ENCODE results near the gene ARHGAP25.
A peak's percentile ranks its signal among the peaks of the same experiment; 100 is the strongest.

ARHGAP25 gene

DNA sequence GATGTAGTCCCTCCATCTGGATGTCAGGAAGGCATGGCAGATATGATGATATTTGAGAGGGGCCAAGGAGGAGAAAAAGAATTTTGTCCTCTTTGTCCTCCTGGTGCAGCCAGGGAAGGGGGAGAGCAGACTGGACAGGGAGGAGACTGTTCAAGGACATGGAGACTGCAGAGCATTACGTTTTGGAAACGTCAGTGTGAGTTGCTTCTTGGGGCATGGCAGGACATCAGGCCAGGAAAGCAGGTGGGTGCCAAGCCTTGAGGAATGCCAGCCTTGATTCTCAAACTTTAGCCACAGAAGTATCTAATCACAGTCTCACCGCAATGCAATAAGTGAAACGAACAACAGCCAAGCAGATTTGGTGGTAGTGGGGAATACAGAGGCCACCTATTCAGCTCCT, 70.4 kb downstream of the ARHGAP25 start:
- no peak overlapping the region for H3K4me3 ChIP-seq (ENCODE audit: low read length)
- TF ChIP-seq CTCF (conservative IDR thresholded peaks at IDR 0.05; ENCODE audit: low read length) = no peak
- no peak for DNase-seq (ENCODE audit: low read depth)

DNA sequence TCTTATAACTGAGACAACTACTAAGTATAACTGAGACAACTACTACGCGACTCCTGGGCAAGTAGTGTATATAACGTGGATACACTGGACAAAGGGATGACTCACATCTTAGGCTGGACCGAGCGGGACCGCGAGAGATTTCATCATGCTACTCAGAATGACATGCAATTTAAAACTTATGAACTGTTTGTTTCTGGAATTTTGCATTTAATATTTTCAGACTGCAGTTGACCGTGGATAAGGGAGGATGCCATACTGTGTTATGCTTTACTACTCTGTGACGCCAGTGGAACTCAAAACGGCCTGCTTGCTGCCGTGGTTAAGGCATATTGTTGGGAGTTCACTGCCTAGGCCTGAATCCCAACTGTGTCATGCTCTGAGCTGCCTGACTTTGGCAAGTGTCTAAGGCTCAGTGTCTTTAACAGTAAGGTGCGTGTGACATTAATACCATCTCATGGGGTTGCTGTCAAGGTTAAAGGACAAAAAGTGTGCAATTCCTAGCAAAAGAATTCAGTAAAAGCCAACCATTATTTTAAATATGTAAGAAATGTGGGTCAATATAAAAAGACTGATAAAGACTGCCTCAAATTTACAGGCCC, 72.0 kb downstream of the ARHGAP25 start:
- H3K4me3 ChIP-seq (ENCODE audit: low read length) = no peak overlapping the region
- no peak for TF ChIP-seq CTCF (conservative IDR thresholded peaks at IDR 0.05; ENCODE audit: low read length)
- peak; percentile 57 for DNase-seq (ENCODE audit: low read depth)

- peak; percentile 43 for DNase-seq (ENCODE audit: low read depth)
- TF ChIP-seq CTCF (conservative IDR thresholded peaks at IDR 0.05; ENCODE audit: low read length) = no peak
- no peak overlapping the region for H3K4me3 ChIP-seq (ENCODE audit: low read length)
These were observed 73.2 kb downstream of the ARHGAP25 start for GRCh38 chr2:68807821-68808266.

GRCh38 chr2:68809324-68810240, 75.0 kb downstream of the ARHGAP25 start:
- no peak for TF ChIP-seq CTCF (conservative IDR thresholded peaks at IDR 0.05; ENCODE audit: low read length)
- no peak for DNase-seq (ENCODE audit: low read depth)
- no peak overlapping the region for H3K4me3 ChIP-seq (ENCODE audit: low read length)

DNA sequence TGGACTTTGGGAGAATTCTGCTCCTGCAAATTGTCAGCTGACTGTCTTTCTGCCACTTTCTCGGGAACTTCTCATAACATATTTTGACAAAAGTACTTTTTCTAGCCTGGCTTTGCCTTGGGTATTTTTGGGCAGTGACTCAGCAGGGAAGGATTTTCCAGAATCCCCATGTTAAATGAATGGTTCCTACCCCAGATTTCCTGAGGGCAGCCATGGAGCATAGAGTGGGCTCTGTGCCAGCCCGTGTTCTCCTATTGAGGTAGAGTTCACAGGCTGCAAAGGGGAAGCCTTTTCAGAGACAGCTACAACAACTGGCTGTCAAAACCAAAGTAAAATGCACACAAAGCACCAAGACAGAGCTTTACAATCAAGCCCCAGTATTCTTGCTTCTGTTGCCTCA, 76.8 kb downstream of the ARHGAP25 start:
- DNase-seq (ENCODE audit: low read depth) = no peak
- TF ChIP-seq CTCF (conservative IDR thresholded peaks at IDR 0.05; ENCODE audit: low read length) = no peak
- no peak overlapping the region for H3K4me3 ChIP-seq (ENCODE audit: low read length)

DNA sequence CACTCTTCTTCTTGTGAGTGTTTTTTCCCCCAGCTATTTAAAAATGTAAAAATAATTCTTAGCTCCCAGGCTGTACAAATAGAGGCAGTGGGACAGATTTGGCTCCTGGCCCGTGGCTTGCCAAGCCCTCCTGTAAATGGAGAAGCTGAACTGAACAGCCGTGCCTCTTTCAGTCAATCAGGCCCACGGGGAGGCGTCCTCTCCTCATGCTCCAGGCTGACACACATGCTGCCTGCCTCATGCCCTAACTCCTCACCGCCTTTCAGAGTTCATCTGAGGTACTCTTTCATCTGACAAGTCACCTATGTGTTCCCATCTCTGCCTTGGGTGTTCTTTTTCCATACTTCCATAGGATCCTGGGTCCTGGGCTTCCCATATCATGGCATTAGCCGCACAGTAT, 77.6 kb downstream of the ARHGAP25 start:
- DNase-seq (ENCODE audit: low read depth) = no peak
- no peak overlapping the region for H3K4me3 ChIP-seq (ENCODE audit: low read length)
- no peak for TF ChIP-seq CTCF (conservative IDR thresholded peaks at IDR 0.05; ENCODE audit: low read length)

DNA sequence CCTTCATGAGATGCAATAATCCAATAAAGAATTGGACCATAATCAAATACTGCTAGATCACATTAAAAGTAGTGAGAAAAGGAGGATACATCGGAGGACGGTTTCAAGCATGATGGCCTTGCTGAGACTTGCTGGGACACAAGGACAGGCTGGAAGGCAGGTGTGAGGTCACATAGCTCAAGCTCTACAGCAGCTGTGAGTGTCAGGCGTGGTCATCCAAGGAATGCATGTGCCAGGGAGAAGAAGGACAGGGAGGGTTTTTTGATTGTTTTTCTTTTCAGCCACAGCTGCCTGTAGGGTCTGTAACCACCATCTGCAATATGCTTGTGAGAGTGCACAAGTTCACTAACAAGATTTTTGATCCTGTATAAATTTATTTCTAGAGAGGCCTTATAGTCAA, 79.0 kb downstream of the ARHGAP25 start:
- no peak for DNase-seq (ENCODE audit: low read depth)
- H3K4me3 ChIP-seq (ENCODE audit: low read length) = no peak overlapping the region
- TF ChIP-seq CTCF (conservative IDR thresholded peaks at IDR 0.05; ENCODE audit: low read length) = no peak

Measured in AG10803 (cell line).